PC-9 (cell line): ENCODE measurements around the gene KLHDC9. TPM values are rescaled to one million over a fixed set of nuclear protein-coding genes. Genes with fewer than 3 reads are reported as not detected.

Experiments
- BruUV-seq: library from RNA; stranded (reverse); fragments of 400-500 nt; replicated peaks from 2 replicates; lab custom pipeline; 2021; lab: Mats Ljungman, UMichigan
- CTCF ChIA-PET: fragments of 300-600 bp; sonication (Branson Sonifier 250); formaldehyde crosslinking; loops from one replicate; lab custom pipeline; 2022; ENCODE audit warnings: antibody characterized with exemption; lab: Charles Lee
- POLR2A ChIA-PET: fragments of 300-600 bp; sonication (Branson Sonifier 250); formaldehyde crosslinking; loops from one replicate; lab custom pipeline; 2022; ENCODE audit warnings: antibody characterized with exemption; ENCODE audit not compliant: unreplicated experiment; lab: Charles Lee
- DNase-seq, 2 experiments: peaks; one replicate each; pipeline versions ENCODE4 v3.0.0 to v3.0.0-alpha.2; 2015 to 2022; ENCODE audit warnings: mixed read lengths in 1 of 2
- H2AFZ ChIP-seq: fragments of 200-600 bp; sonication (generic); 2 replicates; pipeline ENCODE4 v1.8.1; 2017; ENCODE audit warnings: antibody characterized with exemption
- H3F3A ChIP-seq: fragments of 200-600 bp; sonication (generic); 2 replicates; pipeline ENCODE4 v1.8.1; 2017; ENCODE audit warnings: antibody characterized with exemption, mild to moderate bottlenecking, low read depth; ENCODE audit not compliant: insufficient read depth
- H3K27ac ChIP-seq: fragments of 200-600 bp; sonication (generic); 2 replicates; pipeline ENCODE4 v1.6.1; 2016; ENCODE audit warnings: mixed run types
- H3K27me3 ChIP-seq: fragments of 200-600 bp; sonication (generic); 2 replicates; pipeline ENCODE4 v1.6.1; 2016; ENCODE audit warnings: low read depth, mixed run types; ENCODE audit not compliant: insufficient read depth
- H3K36me3 ChIP-seq: fragments of 200-600 bp; sonication (generic); 2 replicates; pipeline ENCODE4 v1.6.1; 2016; ENCODE audit warnings: low read depth, mixed run types
- H3K4me1 ChIP-seq: fragments of 200-600 bp; sonication (generic); replicated peaks from 2 replicates; pipeline ENCODE4 v1.6.1; 2016; ENCODE audit warnings: mixed run types; ENCODE audit not compliant: insufficient read depth
- H3K4me2 ChIP-seq: fragments of 200-600 bp; sonication (generic); 2 replicates; pipeline ENCODE4 v1.6.1; 2017; ENCODE audit warnings: mixed run types
- H3K4me3 ChIP-seq: fragments of 200-600 bp; sonication (generic); 2 replicates; pipeline ENCODE4 v1.6.1; 2016; ENCODE audit warnings: mixed run types
- H3K79me2 ChIP-seq: fragments of 200-600 bp; sonication (generic); 2 replicates; pipeline ENCODE4 v1.6.1; 2017; ENCODE audit warnings: low read depth, mixed run types
- H3K9me2 ChIP-seq: fragments of 200-600 bp; sonication (generic); 2 replicates; pipeline ENCODE4 v1.8.1; 2017; ENCODE audit warnings: mild to moderate bottlenecking; ENCODE audit not compliant: insufficient read depth
- H3K9me3 ChIP-seq: fragments of 200-600 bp; sonication (generic); 2 replicates; pipeline ENCODE4 v1.8.1; 2016; ENCODE audit warnings: low read depth; ENCODE audit not compliant: insufficient read depth
- H4K20me1 ChIP-seq: fragments of 200-600 bp; sonication (generic); 2 replicates; pipeline ENCODE4 v1.8.1; 2017; ENCODE audit not compliant: insufficient read depth
- EZH2 ChIP-seq: fragments of 200-600 bp; sonication (generic); IDR thresholded peaks from 2 replicates; pipeline ENCODE4 v1.8.0; 2017; ENCODE audit warnings: antibody characterized with exemption, low read depth
- intact Hi-C: fragments of 100-400 bp; cut with micrococcal nuclease; formaldehyde crosslinking; loops from one replicate; pipeline ENCODE4 v1.10.0; 2022; ENCODE audit not compliant: unreplicated experiment
- total RNA-seq: library from RNA; stranded (reverse); gene quantifications from 2 replicates; pipeline ENCODE4 v1.2.3, GENCODE V29; 2021
- TF ChIP-seq, protein P1 (sequence below): fragments of 200-600 bp; sonication (generic); conservative IDR thresholded peaks from 2 replicates; pipeline ENCODE4 v1.6.1; 2017; ENCODE audit warnings: mixed run types, antibody characterized with exemption, mild to moderate bottlenecking, moderate library complexity

Gene KLHDC9
- total RNA-seq, 1 experiment from 2014 or later = 5.6 TPM

DNA sequence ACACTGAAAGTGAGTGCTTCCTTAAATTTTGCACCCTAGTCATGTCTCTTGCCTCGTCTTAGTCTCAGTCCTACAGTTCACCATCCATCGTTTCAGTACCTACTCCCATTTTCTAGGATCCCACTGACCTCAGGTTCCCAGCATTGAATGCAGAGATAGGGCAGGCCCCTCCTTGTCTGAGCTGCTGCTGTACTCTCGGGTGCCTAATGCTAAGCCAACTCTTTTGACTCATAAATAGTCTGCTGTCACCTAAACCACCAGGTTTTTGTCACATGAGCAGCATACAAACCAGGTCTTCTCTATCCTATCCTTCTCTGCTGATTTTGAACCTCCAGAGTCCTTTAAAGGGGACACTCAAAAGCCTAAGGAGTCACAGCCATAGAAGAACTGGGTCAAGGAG is 31.5 kb upstream of the KLHDC9 start:
- Histone ChIP-seq H3K79me2 (no peaks in the 10 kb centered on the region), H3K9me2 (no peaks in the 10 kb centered on the region), H3K27ac (no peak overlapping the region), H3F3A (no peaks in the 10 kb centered on the region; the same call in none of the 2 replicates), H4K20me1 (no peaks in the 10 kb centered on the region), H2AFZ (no peak overlapping the region), H3K36me3 (no peaks in the 10 kb centered on the region), H3K4me3 (no peak overlapping the region), H3K4me1 (no peaks in the 10 kb centered on the region), H3K27me3 (no peaks in the 10 kb centered on the region), H3K4me2 (no peak overlapping the region), H3K9me3 (no peaks in the 10 kb centered on the region)
- ChIA-PET POLR2A (no interaction called here), CTCF (no interaction called here)
- intact Hi-C loops = no loop called here
- BruUV-seq = no TSS peak
- TF ChIP-seq, protein P1, sequence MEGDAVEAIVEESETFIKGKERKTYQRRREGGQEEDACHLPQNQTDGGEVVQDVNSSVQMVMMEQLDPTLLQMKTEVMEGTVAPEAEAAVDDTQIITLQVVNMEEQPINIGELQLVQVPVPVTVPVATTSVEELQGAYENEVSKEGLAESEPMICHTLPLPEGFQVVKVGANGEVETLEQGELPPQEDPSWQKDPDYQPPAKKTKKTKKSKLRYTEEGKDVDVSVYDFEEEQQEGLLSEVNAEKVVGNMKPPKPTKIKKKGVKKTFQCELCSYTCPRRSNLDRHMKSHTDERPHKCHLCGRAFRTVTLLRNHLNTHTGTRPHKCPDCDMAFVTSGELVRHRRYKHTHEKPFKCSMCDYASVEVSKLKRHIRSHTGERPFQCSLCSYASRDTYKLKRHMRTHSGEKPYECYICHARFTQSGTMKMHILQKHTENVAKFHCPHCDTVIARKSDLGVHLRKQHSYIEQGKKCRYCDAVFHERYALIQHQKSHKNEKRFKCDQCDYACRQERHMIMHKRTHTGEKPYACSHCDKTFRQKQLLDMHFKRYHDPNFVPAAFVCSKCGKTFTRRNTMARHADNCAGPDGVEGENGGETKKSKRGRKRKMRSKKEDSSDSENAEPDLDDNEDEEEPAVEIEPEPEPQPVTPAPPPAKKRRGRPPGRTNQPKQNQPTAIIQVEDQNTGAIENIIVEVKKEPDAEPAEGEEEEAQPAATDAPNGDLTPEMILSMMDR = no peak
- no peak for TF ChIP-seq EZH2
- DNase-seq = no peak

DNA sequence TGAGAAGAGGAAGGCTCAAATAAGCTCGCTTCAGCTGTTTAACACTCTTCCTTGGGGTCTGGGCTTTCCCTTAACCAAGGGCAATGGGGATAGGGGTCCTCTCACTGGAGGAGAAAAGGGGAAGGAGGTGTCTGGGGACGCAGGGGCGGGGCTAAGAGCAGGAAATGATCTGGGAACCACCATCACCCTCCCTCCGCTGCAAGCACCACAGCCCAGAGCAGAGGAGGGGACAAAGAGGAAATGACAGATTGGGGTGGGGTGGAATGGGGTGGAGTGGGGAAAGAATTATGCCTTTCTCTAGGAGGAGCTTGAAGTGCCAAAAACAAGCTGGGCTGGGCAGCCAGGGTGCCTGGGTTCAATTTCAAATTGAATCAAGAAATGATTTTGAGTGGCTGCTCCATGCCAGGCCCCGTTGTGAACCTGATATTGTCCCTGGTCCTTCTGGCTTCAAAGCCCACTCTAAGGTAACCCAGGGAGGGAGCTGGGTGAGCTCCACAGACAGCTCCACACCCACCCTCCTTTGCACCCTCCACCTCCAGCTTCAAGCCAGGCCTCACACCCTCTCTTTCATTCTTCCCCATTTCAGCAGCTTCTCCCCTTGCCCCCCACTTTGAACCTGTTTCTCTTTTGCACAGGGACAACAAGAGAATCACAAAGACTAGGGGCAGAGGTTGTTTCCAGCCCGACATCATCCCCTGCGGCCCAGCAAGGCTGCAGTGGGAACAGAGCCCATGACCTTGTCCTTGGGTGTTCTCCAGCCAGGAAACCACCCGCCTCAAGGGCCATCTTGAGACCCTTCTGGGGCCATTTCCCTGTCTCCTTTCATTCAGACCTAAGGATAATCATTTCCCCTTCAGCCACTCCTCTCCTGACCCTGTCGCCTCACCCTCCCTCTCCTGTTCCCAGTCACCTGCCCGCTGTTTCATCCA is 29.6 kb upstream of the KLHDC9 start:
- no TSS peak for BruUV-seq
- H3K27ac ChIP-seq = no peak overlapping the region
- no peaks in the 10 kb centered on the region for H3K36me3 ChIP-seq
- intact Hi-C loops = no loop called here
- no peaks in the 10 kb centered on the region for H3K4me1 ChIP-seq
- no peaks in the 10 kb centered on the region; the same call in none of the 2 replicates for H3F3A ChIP-seq
- H3K4me2 ChIP-seq = no peak overlapping the region
- TF ChIP-seq, protein P1 = no peak
- TF ChIP-seq EZH2 = no peak
- H4K20me1 ChIP-seq = no peaks in the 10 kb centered on the region
- ChIA-PET CTCF (interaction anchor here (0.6 to 0.9 kb wide), 3 partner anchors 27 to 71 kb away, joined by 3 read pairs; no protein-coding TSS in a partner anchor), POLR2A (no interaction called here)
- no peaks in the 10 kb centered on the region for H3K79me2 ChIP-seq
- no peaks in the 10 kb centered on the region for H3K9me2 ChIP-seq
- DNase-seq = no peak
- no peaks in the 10 kb centered on the region for H3K9me3 ChIP-seq
- H3K4me3 ChIP-seq = no peak overlapping the region
- no peaks in the 10 kb centered on the region for H3K27me3 ChIP-seq
- H2AFZ ChIP-seq = no peak overlapping the region

DNA sequence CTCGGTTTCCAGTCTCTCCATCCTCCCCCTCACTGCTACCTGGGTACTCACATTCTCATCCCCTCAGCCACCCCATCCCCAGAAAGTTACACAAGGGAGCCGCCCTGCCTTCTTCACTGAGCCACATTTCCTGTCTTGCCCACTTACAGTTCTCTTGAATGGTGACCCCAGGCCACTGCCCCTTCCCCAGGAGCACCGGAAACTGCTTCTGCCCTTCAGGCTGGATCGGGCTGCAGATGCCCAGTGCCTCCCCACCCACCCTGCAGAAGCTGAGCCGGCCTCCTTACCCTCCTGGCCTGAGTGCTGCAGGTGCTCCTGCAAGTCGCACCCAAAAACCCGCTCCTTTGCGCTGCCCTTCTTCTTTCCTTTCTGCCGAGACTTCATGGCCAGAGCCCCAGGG is 28.9 kb upstream of the KLHDC9 start:
- H4K20me1 ChIP-seq = no peaks in the 10 kb centered on the region
- H2AFZ ChIP-seq = no peak overlapping the region
- intact Hi-C loops = no loop called here
- ChIA-PET CTCF (interaction anchor here (0.9 kb wide), 1 partner anchor 72 kb away, joined by 3 read pairs; no protein-coding TSS in a partner anchor), POLR2A (no interaction called here)
- H3K36me3 ChIP-seq = no peaks in the 10 kb centered on the region
- no peak for DNase-seq
- no peak overlapping the region for H3K4me3 ChIP-seq
- H3F3A ChIP-seq = no peaks in the 10 kb centered on the region; the same call in none of the 2 replicates
- H3K79me2 ChIP-seq = no peaks in the 10 kb centered on the region
- no peaks in the 10 kb centered on the region for H3K9me3 ChIP-seq
- no peak for TF ChIP-seq EZH2
- TF ChIP-seq, protein P1 = no peak
- no peak overlapping the region for H3K4me2 ChIP-seq
- no peaks in the 10 kb centered on the region for H3K9me2 ChIP-seq
- no TSS peak for BruUV-seq
- no peaks in the 10 kb centered on the region for H3K27me3 ChIP-seq
- no peaks in the 10 kb centered on the region for H3K4me1 ChIP-seq
- no peak overlapping the region for H3K27ac ChIP-seq
